ENCODE data around the gene MLANA.

DNA sequence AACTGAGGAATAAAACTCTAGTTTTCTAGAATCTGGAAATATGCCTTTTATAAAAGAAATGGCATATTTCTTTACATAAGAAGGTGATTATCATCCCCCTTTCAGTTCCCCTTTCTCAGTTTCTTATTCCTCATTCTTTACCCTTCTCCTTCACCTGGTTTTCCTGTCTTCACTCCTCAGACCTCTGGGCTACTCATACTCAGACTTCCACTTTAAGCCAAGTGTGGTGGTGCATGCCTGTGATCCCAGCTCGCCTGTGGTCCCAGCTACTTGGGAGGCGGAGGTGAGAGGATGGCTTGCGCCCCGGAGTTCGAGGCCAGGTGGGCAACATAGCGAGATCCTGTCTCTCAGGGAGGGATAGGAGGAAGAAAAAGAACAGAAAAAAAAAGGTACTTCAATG lies 67.6 kb downstream of the MLANA start:
- TF ChIP-seq, protein P1, sequence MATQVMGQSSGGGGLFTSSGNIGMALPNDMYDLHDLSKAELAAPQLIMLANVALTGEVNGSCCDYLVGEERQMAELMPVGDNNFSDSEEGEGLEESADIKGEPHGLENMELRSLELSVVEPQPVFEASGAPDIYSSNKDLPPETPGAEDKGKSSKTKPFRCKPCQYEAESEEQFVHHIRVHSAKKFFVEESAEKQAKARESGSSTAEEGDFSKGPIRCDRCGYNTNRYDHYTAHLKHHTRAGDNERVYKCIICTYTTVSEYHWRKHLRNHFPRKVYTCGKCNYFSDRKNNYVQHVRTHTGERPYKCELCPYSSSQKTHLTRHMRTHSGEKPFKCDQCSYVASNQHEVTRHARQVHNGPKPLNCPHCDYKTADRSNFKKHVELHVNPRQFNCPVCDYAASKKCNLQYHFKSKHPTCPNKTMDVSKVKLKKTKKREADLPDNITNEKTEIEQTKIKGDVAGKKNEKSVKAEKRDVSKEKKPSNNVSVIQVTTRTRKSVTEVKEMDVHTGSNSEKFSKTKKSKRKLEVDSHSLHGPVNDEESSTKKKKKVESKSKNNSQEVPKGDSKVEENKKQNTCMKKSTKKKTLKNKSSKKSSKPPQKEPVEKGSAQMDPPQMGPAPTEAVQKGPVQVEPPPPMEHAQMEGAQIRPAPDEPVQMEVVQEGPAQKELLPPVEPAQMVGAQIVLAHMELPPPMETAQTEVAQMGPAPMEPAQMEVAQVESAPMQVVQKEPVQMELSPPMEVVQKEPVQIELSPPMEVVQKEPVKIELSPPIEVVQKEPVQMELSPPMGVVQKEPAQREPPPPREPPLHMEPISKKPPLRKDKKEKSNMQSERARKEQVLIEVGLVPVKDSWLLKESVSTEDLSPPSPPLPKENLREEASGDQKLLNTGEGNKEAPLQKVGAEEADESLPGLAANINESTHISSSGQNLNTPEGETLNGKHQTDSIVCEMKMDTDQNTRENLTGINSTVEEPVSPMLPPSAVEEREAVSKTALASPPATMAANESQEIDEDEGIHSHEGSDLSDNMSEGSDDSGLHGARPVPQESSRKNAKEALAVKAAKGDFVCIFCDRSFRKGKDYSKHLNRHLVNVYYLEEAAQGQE (IDR thresholded peaks at IDR 0.05; ENCODE audit: borderline replicate concordance), result no peak
- TF ChIP-seq RAD21 (conservative IDR thresholded peaks at IDR 0.05), result no peak
- no peak for TF ChIP-seq TAF1 (IDR thresholded peaks at IDR 0.05; ENCODE audit: low read depth)
- TF ChIP-seq POLR2AphosphoS5 (IDR thresholded peaks at IDR 0.05), result no peak
- TF ChIP-seq, protein P2, sequence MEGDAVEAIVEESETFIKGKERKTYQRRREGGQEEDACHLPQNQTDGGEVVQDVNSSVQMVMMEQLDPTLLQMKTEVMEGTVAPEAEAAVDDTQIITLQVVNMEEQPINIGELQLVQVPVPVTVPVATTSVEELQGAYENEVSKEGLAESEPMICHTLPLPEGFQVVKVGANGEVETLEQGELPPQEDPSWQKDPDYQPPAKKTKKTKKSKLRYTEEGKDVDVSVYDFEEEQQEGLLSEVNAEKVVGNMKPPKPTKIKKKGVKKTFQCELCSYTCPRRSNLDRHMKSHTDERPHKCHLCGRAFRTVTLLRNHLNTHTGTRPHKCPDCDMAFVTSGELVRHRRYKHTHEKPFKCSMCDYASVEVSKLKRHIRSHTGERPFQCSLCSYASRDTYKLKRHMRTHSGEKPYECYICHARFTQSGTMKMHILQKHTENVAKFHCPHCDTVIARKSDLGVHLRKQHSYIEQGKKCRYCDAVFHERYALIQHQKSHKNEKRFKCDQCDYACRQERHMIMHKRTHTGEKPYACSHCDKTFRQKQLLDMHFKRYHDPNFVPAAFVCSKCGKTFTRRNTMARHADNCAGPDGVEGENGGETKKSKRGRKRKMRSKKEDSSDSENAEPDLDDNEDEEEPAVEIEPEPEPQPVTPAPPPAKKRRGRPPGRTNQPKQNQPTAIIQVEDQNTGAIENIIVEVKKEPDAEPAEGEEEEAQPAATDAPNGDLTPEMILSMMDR (IDR thresholded peaks at IDR 0.05; ENCODE audit: poor library complexity, severe bottlenecking), result no peak
